ENCODE data around the gene KIAA0232. TPM values are rescaled to one million over a fixed set of nuclear protein-coding genes. Genes with fewer than 3 reads are reported as not detected.

The KIAA0232 gene
- total and polyA plus RNA-seq, 2 of the 8 experiments (the other 6 are each of a cell fraction or from before 2014, with no cell fraction given) = 5.6 to 23.3 TPM

DNA sequence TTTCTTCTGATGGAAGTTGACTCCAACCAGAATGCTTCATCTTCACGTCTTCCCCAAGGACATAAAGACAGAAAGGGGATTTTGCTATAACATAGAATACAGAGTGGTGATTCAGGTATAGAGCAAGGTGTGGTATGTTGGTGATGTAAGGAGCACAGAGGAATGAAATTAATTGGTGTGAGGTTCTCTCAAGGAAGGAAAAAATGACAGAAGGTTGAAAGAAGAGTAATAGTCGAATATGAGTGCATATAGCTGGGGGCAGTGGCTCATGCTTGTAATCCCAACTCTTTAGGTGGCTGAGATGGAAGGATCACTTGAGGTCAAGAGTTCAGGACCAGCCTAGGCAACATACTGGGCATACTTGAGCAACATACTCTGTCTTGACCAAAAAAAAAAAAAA is 20.1 kb downstream of the KIAA0232 start:
- H3K4ac ChIP-seq (replicated peaks; ENCODE audit: insufficient read length, low read depth, low read length) = no peak overlapping the region
- TF ChIP-seq RNF2 (IDR thresholded peaks at IDR 0.05; ENCODE audit: borderline replicate concordance, low read depth, low read length, missing control alignments, poor library complexity, severe bottlenecking) = no peak
- TF ChIP-seq TCF12 (IDR thresholded peaks at IDR 0.05; ENCODE audit: low read depth, low read length) = no peak
- TF ChIP-seq, protein P1, sequence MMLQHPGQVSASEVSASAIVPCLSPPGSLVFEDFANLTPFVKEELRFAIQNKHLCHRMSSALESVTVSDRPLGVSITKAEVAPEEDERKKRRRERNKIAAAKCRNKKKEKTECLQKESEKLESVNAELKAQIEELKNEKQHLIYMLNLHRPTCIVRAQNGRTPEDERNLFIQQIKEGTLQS (IDR thresholded peaks at IDR 0.05; ENCODE audit: insufficient read depth, low read depth, low read length) = no peak
- TF ChIP-seq YY1 (IDR thresholded peaks at IDR 0.05; ENCODE audit: low read depth, low read length) = no peak
- no peak for TF ChIP-seq SP4 (IDR thresholded peaks at IDR 0.05; ENCODE audit: low read length)
- TF ChIP-seq, protein P2, sequence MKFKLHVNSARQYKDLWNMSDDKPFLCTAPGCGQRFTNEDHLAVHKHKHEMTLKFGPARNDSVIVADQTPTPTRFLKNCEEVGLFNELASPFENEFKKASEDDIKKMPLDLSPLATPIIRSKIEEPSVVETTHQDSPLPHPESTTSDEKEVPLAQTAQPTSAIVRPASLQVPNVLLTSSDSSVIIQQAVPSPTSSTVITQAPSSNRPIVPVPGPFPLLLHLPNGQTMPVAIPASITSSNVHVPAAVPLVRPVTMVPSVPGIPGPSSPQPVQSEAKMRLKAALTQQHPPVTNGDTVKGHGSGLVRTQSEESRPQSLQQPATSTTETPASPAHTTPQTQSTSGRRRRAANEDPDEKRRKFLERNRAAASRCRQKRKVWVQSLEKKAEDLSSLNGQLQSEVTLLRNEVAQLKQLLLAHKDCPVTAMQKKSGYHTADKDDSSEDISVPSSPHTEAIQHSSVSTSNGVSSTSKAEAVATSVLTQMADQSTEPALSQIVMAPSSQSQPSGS (IDR thresholded peaks at IDR 0.05; ENCODE audit: low read length) = no peak
- TF ChIP-seq POLR2A (IDR thresholded peaks at IDR 0.05; ENCODE audit: control extremely low read depth in 1 of 2, low read depth in 2 of 2, low read length in 2 of 2) = no peak
- no peak for TF ChIP-seq SP1 (IDR thresholded peaks at IDR 0.05; ENCODE audit: low read depth, low read length)
- no peak overlapping the region for H4K8ac ChIP-seq (ENCODE audit: extremely low read depth, insufficient read depth, low read length)
- H3K23ac ChIP-seq (ENCODE audit: insufficient read length) = no peak overlapping the region
- POLR2A ChIA-PET (ENCODE audit: partially characterized antibody) = interaction anchor here (0.6 to 0.7 kb wide), 2 partner anchors 82 to 107 kb away, joined by 3 read pairs; partner anchors contain the start of gene TBC1D14
- 85 to 100% methylated on average over 1 to 2 of the region's 2 CpGs for WGBS, 2 experiments (ENCODE audit: extremely low coverage in 1 of 2, insufficient coverage in 1 of 2, insufficient read length in 1 of 2, insufficient replicate concordance in 2 of 2, low coverage in 1 of 2, low lambda C conversion rate in 2 of 2, missing lambda C conversion rate in 1 of 2)
- no peak overlapping the region for H2AFZ ChIP-seq (ENCODE audit: low read length)
- H3K4me2 ChIP-seq (ENCODE audit: insufficient read depth in 1 of 2, low read depth in 2 of 2, low read length in 2 of 2) = no peak overlapping the region
- no peaks in the 10 kb centered on the region for H3K9me3 ChIP-seq (ENCODE audit: insufficient read depth in 2 of 2, low read depth in 1 of 2, low read length in 1 of 2)
- H3K56ac ChIP-seq (replicated peaks; ENCODE audit: insufficient read length, low read depth, low read length) = no peak overlapping the region
- no peak overlapping the region for H2BK20ac ChIP-seq (ENCODE audit: low read length)
- no peaks in the 10 kb centered on the region for H3K27me3 ChIP-seq (replicated peaks in 1 of 4; ENCODE audit: control insufficient read depth in 3 of 4, extremely low read depth in 1 of 4, insufficient read depth in 3 of 4, low read length in 3 of 4)
- FAIRE-seq (no peak), DNase-seq (ENCODE audit: low read depth in 1 of 2, low spot score in 2 of 2) (no peak)
- peaks cover 2% of the 10 kb centered on the region; the same call in 1 of the 2 replicates for H3K79me1 ChIP-seq (ENCODE audit: low read depth, low read length)
- H2AK5ac ChIP-seq (ENCODE audit: low read depth, low read length) = no peak overlapping the region
- no peak overlapping the region for H2BK5ac ChIP-seq (ENCODE audit: low read depth, low read length)
- H2BK120ac ChIP-seq (replicated peaks; ENCODE audit: low read depth, low read length) = no peak overlapping the region
- H3K9ac ChIP-seq (replicated peaks in 1 of 4; ENCODE audit: extremely low read depth in 1 of 4, low read depth in 3 of 4, low read length in 3 of 4) = no peak overlapping the region
- H4K91ac ChIP-seq (replicated peaks; ENCODE audit: insufficient read length, low read length) = no peak overlapping the region
- H3K4me3 ChIP-seq (ENCODE audit: extremely low read depth in 1 of 4, insufficient read depth in 2 of 4, low read depth in 3 of 4, low read length in 4 of 4) = no peak overlapping the region
- CTCF ChIA-PET (ENCODE audit: partially characterized antibody) = interaction anchor here (2.3 kb wide), 1 partner anchor 71 kb away, joined by 9 read pairs; no protein-coding TSS in a partner anchor
- no peak overlapping the region for H3K18ac ChIP-seq (ENCODE audit: extremely low read depth, low read length)
- H4K5ac ChIP-seq (ENCODE audit: insufficient read length, low read depth, low read length) = no peak overlapping the region
- peaks cover 0 to 2% (median 0%) of the 10 kb centered on the region in 4 experiments; a peak in 1 of 8 replicates for H3K36me3 ChIP-seq (ENCODE audit: control insufficient read depth in 2 of 4, insufficient read depth in 4 of 4, low read length in 3 of 4)
- no peak overlapping the region for H2BK15ac ChIP-seq (ENCODE audit: low read length)
- H4K20me1 ChIP-seq (replicated peaks in 1 of 2; ENCODE audit: control insufficient read depth in 1 of 2, insufficient read depth in 2 of 2, low read length in 2 of 2) = peaks cover 6 to 20% of the 10 kb centered on the region in 2 experiments
- H3K4me1 ChIP-seq (replicated peaks in 1 of 4; ENCODE audit: control insufficient read depth in 3 of 4, insufficient read depth in 4 of 4, low read length in 3 of 4) = peaks cover 0 to 4% (median 1%) of the 10 kb centered on the region in 4 experiments; a peak in 2 of 7 replicates
- H3K23me2 ChIP-seq (ENCODE audit: low read depth, low read length) = no peaks in the 10 kb centered on the region
- no peak overlapping the region for H3K27ac ChIP-seq (ENCODE audit: low read depth, low read length)
- H3K79me2 ChIP-seq (ENCODE audit: control insufficient read depth in 1 of 2, insufficient read depth in 2 of 2, low read length in 2 of 2) = peaks cover 5 to 70% of the 10 kb centered on the region in 2 experiments
- no peak overlapping the region for H3K14ac ChIP-seq (ENCODE audit: insufficient read length)
- no peak overlapping the region for H2BK12ac ChIP-seq (ENCODE audit: low read depth, low read length)

All from H1 (cell line).